ENCODE measurements around the gene ZNF586.

- TF ChIP-seq, protein P1, sequence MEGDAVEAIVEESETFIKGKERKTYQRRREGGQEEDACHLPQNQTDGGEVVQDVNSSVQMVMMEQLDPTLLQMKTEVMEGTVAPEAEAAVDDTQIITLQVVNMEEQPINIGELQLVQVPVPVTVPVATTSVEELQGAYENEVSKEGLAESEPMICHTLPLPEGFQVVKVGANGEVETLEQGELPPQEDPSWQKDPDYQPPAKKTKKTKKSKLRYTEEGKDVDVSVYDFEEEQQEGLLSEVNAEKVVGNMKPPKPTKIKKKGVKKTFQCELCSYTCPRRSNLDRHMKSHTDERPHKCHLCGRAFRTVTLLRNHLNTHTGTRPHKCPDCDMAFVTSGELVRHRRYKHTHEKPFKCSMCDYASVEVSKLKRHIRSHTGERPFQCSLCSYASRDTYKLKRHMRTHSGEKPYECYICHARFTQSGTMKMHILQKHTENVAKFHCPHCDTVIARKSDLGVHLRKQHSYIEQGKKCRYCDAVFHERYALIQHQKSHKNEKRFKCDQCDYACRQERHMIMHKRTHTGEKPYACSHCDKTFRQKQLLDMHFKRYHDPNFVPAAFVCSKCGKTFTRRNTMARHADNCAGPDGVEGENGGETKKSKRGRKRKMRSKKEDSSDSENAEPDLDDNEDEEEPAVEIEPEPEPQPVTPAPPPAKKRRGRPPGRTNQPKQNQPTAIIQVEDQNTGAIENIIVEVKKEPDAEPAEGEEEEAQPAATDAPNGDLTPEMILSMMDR (IDR thresholded peaks at IDR 0.05) = no peak
- no peak for TF ChIP-seq POLR2A (IDR thresholded peaks at IDR 0.05)
Measured at GRCh38 chr19:57788114-57788692, 18.7 kb downstream of the ZNF586 start.

Measured in uterus (tissue), 2 donors.